Thyroid gland (tissue), 4 donors: ENCODE results near the gene GAGE12H. TPM values are rescaled to one million over a fixed set of nuclear protein-coding genes. Genes with fewer than 3 reads are reported as not detected.
"Not testable (repeated sequence)": the region's sequence is repeated elsewhere in the genome, so short reads cannot be mapped to it uniquely, and the experiment has no call there.

Experiments used
- DNase-seq, 2 donors: peaks; one replicate each; pipeline ENCODE4 v3.0.0-alpha.2; 2019
- H3K27ac ChIP-seq, 3 donors: fragments of 200-600 bp; sonication (generic); 1 replicate in 2 of 3; 2 replicates in 1 of 3; pipeline ENCODE4 v1.5.1; 2016 to 2019; ENCODE audit warnings: mild to moderate bottlenecking in 1 of 3, moderate library complexity in 1 of 3
- H3K27me3 ChIP-seq: fragments of 200-600 bp; sonication (generic); one replicate; pipeline ENCODE4 v1.5.1; 2019
- H3K36me3 ChIP-seq, 2 donors: fragments of 200-600 bp; sonication (generic); one replicate each; pipeline ENCODE4 v1.5.1; 2016 to 2019
- H3K4me1 ChIP-seq, 2 donors: fragments of 200-600 bp; sonication (generic); one replicate each; pipeline ENCODE4 v1.5.1; 2017 to 2019
- H3K4me3 ChIP-seq, 3 donors: fragments of 200-600 bp; sonication (generic); replicated peaks in 1 of 3; 1 replicate in 2 of 3; 2 replicates in 1 of 3; pipeline ENCODE4 v1.5.1; 2016; ENCODE audit warnings: mild to moderate bottlenecking in 1 of 3
- H3K9me3 ChIP-seq: fragments of 200-600 bp; sonication (generic); one replicate; pipeline ENCODE4 v1.5.1; 2017
- WGBS, 2 donors: methylation state at CpG; one replicate each; pipeline ENCODE4 v1.1.5; 2017; 5-methylcytosine and 5-hydroxymethylcytosine counted together
- intact Hi-C: fragments of 100-400 bp; cut with DNase I; formaldehyde crosslinking; loops from one replicate; pipeline ENCODE4 v1.15.1; 2023
- total RNA-seq, 4 donors: library from RNA; depleted of rRNA; stranded (reverse); fragments of >200 nt; gene quantifications; one replicate each; pipeline ENCODE4 v1.2.3, GENCODE V29; 2016

The GAGE12H gene, protein sequence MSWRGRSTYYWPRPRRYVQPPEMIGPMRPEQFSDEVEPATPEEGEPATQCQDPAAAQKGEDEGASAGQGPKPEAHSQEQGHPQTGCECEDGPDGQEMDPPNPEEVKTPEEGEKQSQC
- not detected for total RNA-seq

DNA sequence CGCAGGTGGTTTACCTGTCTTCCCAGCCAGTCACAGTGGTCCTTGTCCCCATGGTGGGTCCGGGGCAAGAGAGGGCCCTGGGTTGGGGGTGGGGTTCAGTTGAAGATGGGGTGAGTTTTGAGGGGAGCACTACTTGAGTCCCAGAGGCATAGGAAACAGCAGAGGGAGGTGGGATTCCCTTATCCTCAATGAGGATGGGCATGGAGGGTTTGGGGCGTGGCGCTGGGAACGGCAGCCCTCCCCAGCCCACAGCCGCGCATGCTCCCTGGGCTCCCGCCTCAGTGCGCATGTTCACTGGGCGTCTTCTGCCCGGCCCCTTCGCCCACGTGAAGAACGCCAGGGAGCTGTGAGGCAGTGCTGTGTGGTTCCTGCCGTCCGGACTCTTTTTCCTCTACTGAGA, at the start of gene GAGE12H:
Gene GAGE12H, plus strand, starts transcription at position 301 of the 400 bp plus-strand sequence. CDS start 1,155 bp downstream, outside the sequence.
- H3K27me3 ChIP-seq, H3K27ac ChIP-seq, intact Hi-C loops, DNase-seq, H3K4me3 ChIP-seq, H3K4me1 ChIP-seq, H3K9me3 ChIP-seq, H3K36me3 ChIP-seq: not testable (repeated sequence)
- no CpG with 5 or more reads among the region's 16 CpGs for WGBS, 2 donors

DNA sequence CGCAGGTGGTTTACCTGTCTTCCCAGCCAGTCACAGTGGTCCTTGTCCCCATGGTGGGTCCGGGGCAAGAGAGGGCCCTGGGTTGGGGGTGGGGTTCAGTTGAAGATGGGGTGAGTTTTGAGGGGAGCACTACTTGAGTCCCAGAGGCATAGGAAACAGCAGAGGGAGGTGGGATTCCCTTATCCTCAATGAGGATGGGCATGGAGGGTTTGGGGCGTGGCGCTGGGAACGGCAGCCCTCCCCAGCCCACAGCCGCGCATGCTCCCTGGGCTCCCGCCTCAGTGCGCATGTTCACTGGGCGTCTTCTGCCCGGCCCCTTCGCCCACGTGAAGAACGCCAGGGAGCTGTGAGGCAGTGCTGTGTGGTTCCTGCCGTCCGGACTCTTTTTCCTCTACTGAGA, 47.9 kb upstream of the GAGE12H start, which contains the start of gene GAGE12C:
Gene GAGE12C, plus strand, starts transcription at position 301 of the 400 bp plus-strand sequence. CDS start 1,155 bp downstream, outside the sequence.
- H3K27ac ChIP-seq, H3K4me1 ChIP-seq: not testable (repeated sequence)
- no CpG with 5 or more reads among the region's 16 CpGs for WGBS, 2 donors

DNA sequence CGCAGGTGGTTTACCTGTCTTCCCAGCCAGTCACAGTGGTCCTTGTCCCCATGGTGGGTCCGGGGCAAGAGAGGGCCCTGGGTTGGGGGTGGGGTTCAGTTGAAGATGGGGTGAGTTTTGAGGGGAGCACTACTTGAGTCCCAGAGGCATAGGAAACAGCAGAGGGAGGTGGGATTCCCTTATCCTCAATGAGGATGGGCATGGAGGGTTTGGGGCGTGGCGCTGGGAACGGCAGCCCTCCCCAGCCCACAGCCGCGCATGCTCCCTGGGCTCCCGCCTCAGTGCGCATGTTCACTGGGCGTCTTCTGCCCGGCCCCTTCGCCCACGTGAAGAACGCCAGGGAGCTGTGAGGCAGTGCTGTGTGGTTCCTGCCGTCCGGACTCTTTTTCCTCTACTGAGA, 38.3 kb upstream of the GAGE12H start, which contains the start of gene GAGE12D:
Gene GAGE12D, plus strand, starts transcription at position 301 of the 400 bp plus-strand sequence. CDS start 1,155 bp downstream, outside the sequence.
- no CpG with 5 or more reads among the region's 16 CpGs for WGBS, 2 donors
- H3K4me1 ChIP-seq, intact Hi-C loops, DNase-seq, H3K36me3 ChIP-seq, H3K27me3 ChIP-seq, H3K27ac ChIP-seq, H3K9me3 ChIP-seq, H3K4me3 ChIP-seq: not testable (repeated sequence)

More for the DNA sequence above, 47.9 kb upstream of the GAGE12H start, which contains the start of gene GAGE12C:
- H3K27me3 ChIP-seq, H3K4me3 ChIP-seq, intact Hi-C loops, H3K9me3 ChIP-seq, DNase-seq, H3K36me3 ChIP-seq: not testable (repeated sequence)

DNA sequence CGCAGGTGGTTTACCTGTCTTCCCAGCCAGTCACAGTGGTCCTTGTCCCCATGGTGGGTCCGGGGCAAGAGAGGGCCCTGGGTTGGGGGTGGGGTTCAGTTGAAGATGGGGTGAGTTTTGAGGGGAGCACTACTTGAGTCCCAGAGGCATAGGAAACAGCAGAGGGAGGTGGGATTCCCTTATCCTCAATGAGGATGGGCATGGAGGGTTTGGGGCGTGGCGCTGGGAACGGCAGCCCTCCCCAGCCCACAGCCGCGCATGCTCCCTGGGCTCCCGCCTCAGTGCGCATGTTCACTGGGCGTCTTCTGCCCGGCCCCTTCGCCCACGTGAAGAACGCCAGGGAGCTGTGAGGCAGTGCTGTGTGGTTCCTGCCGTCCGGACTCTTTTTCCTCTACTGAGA, 28.8 kb upstream of the GAGE12H start, which contains the start of gene GAGE12E:
Gene GAGE12E, plus strand, starts transcription at position 301 of the 400 bp plus-strand sequence. CDS start 1,155 bp downstream, outside the sequence.
- H3K4me3 ChIP-seq, H3K9me3 ChIP-seq, DNase-seq, H3K36me3 ChIP-seq, H3K4me1 ChIP-seq, H3K27ac ChIP-seq, H3K27me3 ChIP-seq, intact Hi-C loops: not testable (repeated sequence)
- no CpG with 5 or more reads among the region's 16 CpGs for WGBS, 2 donors

DNA sequence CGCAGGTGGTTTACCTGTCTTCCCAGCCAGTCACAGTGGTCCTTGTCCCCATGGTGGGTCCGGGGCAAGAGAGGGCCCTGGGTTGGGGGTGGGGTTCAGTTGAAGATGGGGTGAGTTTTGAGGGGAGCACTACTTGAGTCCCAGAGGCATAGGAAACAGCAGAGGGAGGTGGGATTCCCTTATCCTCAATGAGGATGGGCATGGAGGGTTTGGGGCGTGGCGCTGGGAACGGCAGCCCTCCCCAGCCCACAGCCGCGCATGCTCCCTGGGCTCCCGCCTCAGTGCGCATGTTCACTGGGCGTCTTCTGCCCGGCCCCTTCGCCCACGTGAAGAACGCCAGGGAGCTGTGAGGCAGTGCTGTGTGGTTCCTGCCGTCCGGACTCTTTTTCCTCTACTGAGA, 19.2 kb upstream of the GAGE12H start, which contains the start of gene GAGE12F:
Gene GAGE12F, plus strand, starts transcription at position 301 of the 400 bp plus-strand sequence. CDS start 1,155 bp downstream, outside the sequence.
- intact Hi-C loops, H3K4me3 ChIP-seq, H3K27me3 ChIP-seq, H3K27ac ChIP-seq, H3K36me3 ChIP-seq, DNase-seq, H3K9me3 ChIP-seq, H3K4me1 ChIP-seq: not testable (repeated sequence)
- WGBS, 2 donors: no CpG with 5 or more reads among the region's 16 CpGs

DNA sequence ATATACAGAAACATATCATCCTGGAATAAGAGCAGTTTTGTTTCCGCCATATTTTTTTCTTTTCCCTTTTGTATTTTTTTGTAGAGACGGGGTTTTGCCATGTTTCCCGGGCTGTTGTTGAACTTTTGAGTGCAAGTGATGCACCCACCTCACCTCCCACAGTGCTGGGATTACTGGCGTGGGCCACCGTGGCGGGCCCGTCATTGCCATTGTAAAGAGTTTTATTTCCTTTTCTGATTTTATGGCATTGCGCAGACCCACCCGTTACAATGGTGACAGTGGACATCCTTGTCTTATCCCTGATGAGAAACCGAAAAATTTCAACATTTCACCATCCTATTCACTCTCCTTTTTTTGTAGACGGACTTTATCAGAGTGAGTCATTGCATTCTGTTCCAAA, 11.0 kb upstream of the GAGE12H start:
- H3K4me3 ChIP-seq, H3K36me3 ChIP-seq, H3K27me3 ChIP-seq, H3K27ac ChIP-seq, H3K4me1 ChIP-seq, H3K9me3 ChIP-seq, DNase-seq, intact Hi-C loops: not testable (repeated sequence)
- no CpG with 5 or more reads among the region's 11 CpGs for WGBS, 2 donors

DNA sequence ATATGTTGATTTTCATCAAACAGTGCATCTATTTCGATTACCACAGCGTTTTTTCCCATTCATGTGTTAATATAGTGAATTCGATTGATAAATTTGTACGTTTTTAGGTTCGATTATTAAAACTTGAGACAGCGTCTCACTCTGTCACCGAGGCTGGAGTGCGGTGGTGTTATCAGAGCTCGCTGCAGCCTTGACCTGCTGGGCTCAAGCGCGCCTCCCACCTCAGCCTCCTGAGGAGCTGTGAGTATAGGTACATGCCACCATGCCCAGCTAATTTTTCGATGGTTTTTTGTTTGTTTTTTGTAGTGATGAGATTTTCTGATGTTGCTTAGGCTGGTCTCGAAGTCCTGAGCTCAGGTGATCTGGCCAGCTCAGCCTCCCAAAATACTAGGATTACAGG, 10.6 kb upstream of the GAGE12H start:
- H3K27me3 ChIP-seq, H3K27ac ChIP-seq, intact Hi-C loops, DNase-seq, H3K4me1 ChIP-seq, H3K36me3 ChIP-seq, H3K4me3 ChIP-seq, H3K9me3 ChIP-seq: not testable (repeated sequence)
- 92% methylated on average over 7 of the region's 13 CpGs; no CpG with 5 or more reads in 1 of the 2 donors for WGBS, 2 donors

DNA sequence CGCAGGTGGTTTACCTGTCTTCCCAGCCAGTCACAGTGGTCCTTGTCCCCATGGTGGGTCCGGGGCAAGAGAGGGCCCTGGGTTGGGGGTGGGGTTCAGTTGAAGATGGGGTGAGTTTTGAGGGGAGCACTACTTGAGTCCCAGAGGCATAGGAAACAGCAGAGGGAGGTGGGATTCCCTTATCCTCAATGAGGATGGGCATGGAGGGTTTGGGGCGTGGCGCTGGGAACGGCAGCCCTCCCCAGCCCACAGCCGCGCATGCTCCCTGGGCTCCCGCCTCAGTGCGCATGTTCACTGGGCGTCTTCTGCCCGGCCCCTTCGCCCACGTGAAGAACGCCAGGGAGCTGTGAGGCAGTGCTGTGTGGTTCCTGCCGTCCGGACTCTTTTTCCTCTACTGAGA, 9.6 kb upstream of the GAGE12H start, which contains the start of gene GAGE12G:
Gene GAGE12G, plus strand, starts transcription at position 301 of the 400 bp plus-strand sequence. CDS start 1,155 bp downstream, outside the sequence.
- intact Hi-C loops, H3K27me3 ChIP-seq, H3K4me1 ChIP-seq, H3K4me3 ChIP-seq, DNase-seq, H3K27ac ChIP-seq, H3K36me3 ChIP-seq, H3K9me3 ChIP-seq: not testable (repeated sequence)
- no CpG with 5 or more reads among the region's 16 CpGs for WGBS, 2 donors

DNA sequence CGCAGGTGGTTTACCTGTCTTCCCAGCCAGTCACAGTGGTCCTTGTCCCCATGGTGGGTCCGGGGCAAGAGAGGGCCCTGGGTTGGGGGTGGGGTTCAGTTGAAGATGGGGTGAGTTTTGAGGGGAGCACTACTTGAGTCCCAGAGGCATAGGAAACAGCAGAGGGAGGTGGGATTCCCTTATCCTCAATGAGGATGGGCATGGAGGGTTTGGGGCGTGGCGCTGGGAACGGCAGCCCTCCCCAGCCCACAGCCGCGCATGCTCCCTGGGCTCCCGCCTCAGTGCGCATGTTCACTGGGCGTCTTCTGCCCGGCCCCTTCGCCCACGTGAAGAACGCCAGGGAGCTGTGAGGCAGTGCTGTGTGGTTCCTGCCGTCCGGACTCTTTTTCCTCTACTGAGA, 9.4 kb downstream of the GAGE12H start, which contains the start of gene GAGE2A:
Gene GAGE2A, plus strand, starts transcription at position 301 of the 400 bp plus-strand sequence. CDS start 1,155 bp downstream, outside the sequence.
- intact Hi-C loops, H3K27me3 ChIP-seq, H3K4me1 ChIP-seq, H3K27ac ChIP-seq, H3K4me3 ChIP-seq, DNase-seq, H3K36me3 ChIP-seq, H3K9me3 ChIP-seq: not testable (repeated sequence)
- WGBS, 2 donors: no CpG with 5 or more reads among the region's 16 CpGs

DNA sequence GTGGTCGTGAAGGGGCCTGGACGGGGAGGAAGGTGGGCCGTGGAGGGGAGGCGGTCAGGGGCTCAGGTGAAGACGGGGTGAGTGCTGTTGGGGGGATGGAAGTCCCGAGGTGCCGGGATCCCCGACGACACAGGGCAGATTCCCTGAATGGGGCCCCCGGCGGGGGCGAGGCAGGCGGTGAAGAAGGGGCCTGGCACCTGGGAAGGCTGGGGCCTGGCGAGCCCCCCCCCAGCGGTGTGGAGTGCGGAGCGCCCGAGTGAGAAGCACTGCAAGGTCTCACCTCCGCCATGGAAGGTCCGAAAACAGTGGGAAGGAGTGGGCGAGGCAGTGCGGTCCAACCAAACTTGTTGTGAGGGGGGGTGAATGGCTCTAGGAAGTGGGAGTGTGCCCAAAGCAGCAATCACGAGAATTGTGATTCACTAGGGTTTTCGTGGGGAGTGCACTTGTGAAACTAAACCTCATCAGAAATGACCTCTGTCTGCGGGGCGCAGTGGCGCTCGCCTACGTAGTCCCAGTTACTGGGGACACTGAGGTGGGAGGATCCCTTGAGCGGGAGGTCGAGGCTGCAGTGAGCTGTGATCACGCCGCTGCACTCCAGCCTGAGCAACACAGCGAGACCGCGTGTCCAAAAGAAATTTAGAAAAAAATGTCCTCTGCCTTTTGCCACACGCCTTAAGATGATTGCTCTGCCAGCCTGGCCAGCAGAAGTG, 10.2 kb downstream of the GAGE12H start:
- H3K27ac ChIP-seq, H3K27me3 ChIP-seq, intact Hi-C loops, H3K9me3 ChIP-seq, H3K36me3 ChIP-seq, H3K4me3 ChIP-seq, H3K4me1 ChIP-seq: not testable (repeated sequence)
- 94 to 96% methylated on average over 24 to 32 of the region's 37 CpGs for WGBS, 2 donors
- peak in 1 of 2 donors; percentile 2 for DNase-seq

DNA sequence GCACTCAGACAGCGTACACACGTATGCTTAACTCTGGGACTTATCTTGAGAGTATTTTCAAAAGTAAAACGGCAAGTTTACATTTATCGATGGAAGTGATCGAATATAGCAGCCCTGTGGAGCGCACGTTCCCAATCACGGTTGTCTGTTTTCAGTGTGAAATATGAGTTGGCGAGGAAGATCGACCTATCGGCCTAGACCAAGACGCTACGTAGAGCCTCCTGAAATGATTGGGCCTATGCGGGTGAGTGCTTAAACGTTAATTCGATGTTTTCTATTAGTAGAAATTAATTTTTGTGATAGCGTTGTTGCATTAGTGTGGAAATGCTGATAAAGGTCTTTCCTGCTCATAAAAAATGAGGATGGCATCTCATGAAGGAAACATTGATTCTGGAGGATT, 10.7 kb downstream of the GAGE12H start:
- intact Hi-C loops, H3K4me1 ChIP-seq, H3K27me3 ChIP-seq, H3K4me3 ChIP-seq, H3K36me3 ChIP-seq, H3K9me3 ChIP-seq, DNase-seq, H3K27ac ChIP-seq: not testable (repeated sequence)
- 89 to 93% methylated on average over 14 to 17 of the region's 17 CpGs for WGBS, 2 donors

DNA sequence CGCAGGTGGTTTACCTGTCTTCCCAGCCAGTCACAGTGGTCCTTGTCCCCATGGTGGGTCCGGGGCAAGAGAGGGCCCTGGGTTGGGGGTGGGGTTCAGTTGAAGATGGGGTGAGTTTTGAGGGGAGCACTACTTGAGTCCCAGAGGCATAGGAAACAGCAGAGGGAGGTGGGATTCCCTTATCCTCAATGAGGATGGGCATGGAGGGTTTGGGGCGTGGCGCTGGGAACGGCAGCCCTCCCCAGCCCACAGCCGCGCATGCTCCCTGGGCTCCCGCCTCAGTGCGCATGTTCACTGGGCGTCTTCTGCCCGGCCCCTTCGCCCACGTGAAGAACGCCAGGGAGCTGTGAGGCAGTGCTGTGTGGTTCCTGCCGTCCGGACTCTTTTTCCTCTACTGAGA, 19.0 kb downstream of the GAGE12H start, which contains the start of gene GAGE1:
Gene GAGE1, plus strand, starts transcription at position 301 of the 400 bp plus-strand sequence. CDS start 1,155 bp downstream, outside the sequence.
- H3K4me3 ChIP-seq, DNase-seq, H3K4me1 ChIP-seq, H3K27me3 ChIP-seq, H3K9me3 ChIP-seq, H3K36me3 ChIP-seq, H3K27ac ChIP-seq, intact Hi-C loops: not testable (repeated sequence)
- no CpG with 5 or more reads among the region's 16 CpGs for WGBS, 2 donors
